Stimulated activated effector memory CD8-positive, alpha-beta T cell treated with anti-CD3 and anti-CD28 coated beads, Interleukin-12 subunit alpha, Interleukin-12 subunit beta, amount 100 ng/mL, for 72 hours (primary cell): ENCODE results near the gene MN1.

ENCODE experiments used
- ATAC-seq: fragments of 150-1000 bp; cut with Tn5 transposase; 2 replicates; pipeline ENCODE4 v1.10.0; 2021
- DNase-seq, 2 donors: peaks; one replicate each; pipeline ENCODE4 v3.0.0; 2021 to 2022; ENCODE audit warnings: low spot score in 2 of 2
- H3K27ac Mint-ChIP-seq: one replicate; pipeline ENCODE4 v1.8.0; 2022; ENCODE audit warnings: mild to moderate bottlenecking, mixed read lengths
- H3K36me3 Mint-ChIP-seq: one replicate; pipeline ENCODE4 v1.8.0; 2022; ENCODE audit warnings: mild to moderate bottlenecking, mixed read lengths
- H3K4me1 Mint-ChIP-seq: one replicate; pipeline ENCODE4 v1.8.0; 2022; ENCODE audit warnings: mixed read lengths
- H3K4me3 Mint-ChIP-seq: one replicate; pipeline ENCODE4 v1.8.0; 2022; ENCODE audit warnings: mild to moderate bottlenecking, mixed read lengths
- H3K9me3 Mint-ChIP-seq: one replicate; pipeline ENCODE4 v1.8.0; 2022; ENCODE audit warnings: mixed read lengths

MN1 gene

GRCh38 chr22:27718186-27719035, 83.1 kb downstream of the MN1 start:
- H3K9me3 Mint-ChIP-seq = no peaks in the 10 kb centered on the region
- no peaks in the 10 kb centered on the region for H3K36me3 Mint-ChIP-seq
- ATAC-seq (no peak), DNase-seq (no peak)
- no peaks in the 10 kb centered on the region for H3K4me1 Mint-ChIP-seq
- no peak overlapping the region for H3K27ac Mint-ChIP-seq
- H3K4me3 Mint-ChIP-seq = no peak overlapping the region

GRCh38 chr22:27717094-27717493, 84.5 kb downstream of the MN1 start:
- no peak overlapping the region for H3K4me3 Mint-ChIP-seq
- H3K36me3 Mint-ChIP-seq = no peaks in the 10 kb centered on the region
- no peak for DNase-seq
- H3K4me1 Mint-ChIP-seq = no peaks in the 10 kb centered on the region
- no peaks in the 10 kb centered on the region for H3K9me3 Mint-ChIP-seq
- no peak overlapping the region for H3K27ac Mint-ChIP-seq
- ATAC-seq = no peak

- no peaks in the 10 kb centered on the region for H3K4me1 Mint-ChIP-seq
- ATAC-seq (no peak), DNase-seq (no peak)
- no peak overlapping the region for H3K27ac Mint-ChIP-seq
- H3K36me3 Mint-ChIP-seq = no peaks in the 10 kb centered on the region
- H3K4me3 Mint-ChIP-seq = no peak overlapping the region
- H3K9me3 Mint-ChIP-seq = no peaks in the 10 kb centered on the region
Observed at GRCh38 chr22:27716074-27716473, 85.5 kb downstream of the MN1 start.

- Mint-ChIP-seq H3K36me3 (no peaks in the 10 kb centered on the region), H3K4me3 (no peak overlapping the region), H3K27ac (no peak overlapping the region), H3K4me1 (peaks cover 7% of the 10 kb centered on the region), H3K9me3 (no peaks in the 10 kb centered on the region)
- ATAC-seq (no peak), DNase-seq (no peak)
Observed at GRCh38 chr22:27715106-27715505, 86.5 kb downstream of the MN1 start.

DNA sequence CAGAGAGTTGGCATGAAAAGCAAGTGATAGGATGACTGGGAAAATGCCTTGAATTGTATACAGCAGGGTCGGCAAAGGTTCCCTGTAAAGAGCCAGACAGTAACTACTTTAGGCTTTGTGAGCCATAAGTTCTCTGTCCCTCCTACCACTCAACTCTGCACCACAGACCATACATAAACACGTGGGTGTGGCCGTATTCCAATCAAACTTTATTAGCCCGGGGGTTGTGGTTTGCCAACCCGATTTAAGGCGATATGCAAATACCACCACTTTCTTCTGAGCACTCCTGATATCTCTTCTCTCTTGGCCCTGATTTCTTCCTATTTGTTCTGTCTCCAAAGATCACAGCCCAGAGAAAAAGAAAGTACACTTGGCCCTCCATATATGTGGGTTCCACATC, 87.5 kb downstream of the MN1 start:
- ATAC-seq = no peak
- Mint-ChIP-seq H3K4me3 (no peak overlapping the region), H3K4me1 (peaks cover 7% of the 10 kb centered on the region), H3K9me3 (no peaks in the 10 kb centered on the region), H3K36me3 (no peaks in the 10 kb centered on the region), H3K27ac (no peak overlapping the region)
- DNase-seq = no peak

DNA sequence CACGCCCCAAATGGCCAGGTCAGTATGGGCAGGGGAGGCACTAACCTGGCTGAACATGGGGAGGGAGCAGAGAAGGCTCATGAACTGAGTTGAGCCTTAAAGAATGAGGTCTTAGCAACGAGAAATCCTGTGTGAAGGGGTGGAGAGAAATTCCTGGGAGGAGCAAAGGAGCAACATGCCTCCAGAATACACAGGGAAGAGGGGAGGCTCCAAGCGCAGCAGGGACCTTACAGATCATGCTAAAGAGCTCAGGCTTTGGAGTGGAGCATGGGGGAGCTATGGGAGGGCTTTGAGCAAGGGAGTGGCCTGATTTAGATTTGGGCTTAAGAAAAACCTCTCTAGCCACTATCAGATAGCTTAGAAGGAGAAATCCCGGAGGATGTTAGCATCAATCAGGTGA, 88.1 kb downstream of the MN1 start:
- ATAC-seq (no peak), DNase-seq (no peak)
- Mint-ChIP-seq H3K36me3 (no peaks in the 10 kb centered on the region), H3K27ac (no peak overlapping the region), H3K4me3 (no peak overlapping the region), H3K9me3 (no peaks in the 10 kb centered on the region), H3K4me1 (peaks cover 7% of the 10 kb centered on the region)

GRCh38 chr22:27711756-27712155, 89.8 kb downstream of the MN1 start:
- H3K9me3 Mint-ChIP-seq = no peaks in the 10 kb centered on the region
- no peak overlapping the region for H3K4me3 Mint-ChIP-seq
- H3K36me3 Mint-ChIP-seq = no peaks in the 10 kb centered on the region
- H3K27ac Mint-ChIP-seq = no peak overlapping the region
- DNase-seq (no peak), ATAC-seq (no peak)
- peaks cover 7% of the 10 kb centered on the region for H3K4me1 Mint-ChIP-seq

GRCh38 chr22:27711012-27711411, 90.5 kb downstream of the MN1 start:
- Mint-ChIP-seq H3K27ac (no peak overlapping the region), H3K4me3 (no peak overlapping the region), H3K4me1 (peaks cover 7% of the 10 kb centered on the region), H3K9me3 (no peaks in the 10 kb centered on the region), H3K36me3 (no peaks in the 10 kb centered on the region)
- DNase-seq = no peak
- no peak for ATAC-seq

- no peaks in the 10 kb centered on the region for H3K36me3 Mint-ChIP-seq
- ATAC-seq (no peak), DNase-seq (no peak)
- H3K9me3 Mint-ChIP-seq = no peaks in the 10 kb centered on the region
- H3K4me1 Mint-ChIP-seq = peaks cover 7% of the 10 kb centered on the region
- no peak overlapping the region for H3K4me3 Mint-ChIP-seq
- H3K27ac Mint-ChIP-seq = no peak overlapping the region
Observed at GRCh38 chr22:27709919-27710675, 91.5 kb downstream of the MN1 start.

- ATAC-seq (no peak), DNase-seq (no peak)
- Mint-ChIP-seq H3K36me3 (no peaks in the 10 kb centered on the region), H3K27ac (no peak overlapping the region), H3K4me3 (no peak overlapping the region), H3K9me3 (no peaks in the 10 kb centered on the region), H3K4me1 (peaks cover 7% of the 10 kb centered on the region)
Observed at GRCh38 chr22:27706489-27706888, 95.1 kb downstream of the MN1 start.

DNA sequence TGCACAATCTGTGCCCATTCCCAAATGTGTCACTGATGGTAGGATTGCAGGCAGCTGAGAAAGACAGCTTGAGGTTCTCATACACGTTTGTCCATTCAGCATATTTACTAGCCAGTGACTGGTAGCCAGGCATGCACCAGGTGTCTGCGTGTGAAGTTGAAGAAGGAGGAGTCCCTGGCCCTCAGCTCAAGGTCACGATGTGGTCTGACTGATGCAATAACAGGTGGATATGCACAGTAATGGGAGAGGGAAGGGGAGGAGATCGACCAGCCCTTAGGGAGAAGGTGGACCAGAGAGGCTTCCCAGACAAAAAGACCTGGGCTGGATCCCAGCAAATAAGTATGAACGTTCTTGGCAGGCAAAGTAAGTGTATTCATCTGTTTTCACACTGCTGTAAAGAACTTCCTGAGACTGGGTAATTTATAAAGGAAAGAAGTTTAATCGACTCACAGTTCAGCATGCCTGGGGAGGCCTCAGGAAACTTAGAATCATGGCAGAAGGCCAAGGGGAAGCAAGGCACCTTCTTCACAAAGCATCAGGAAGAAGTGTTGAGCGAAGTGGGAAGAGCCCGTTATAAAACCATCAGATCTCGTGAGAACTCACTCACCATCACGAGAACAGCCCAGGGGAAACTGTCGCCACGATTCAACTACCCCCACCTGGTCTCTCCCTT, 96.0 kb downstream of the MN1 start:
- no peak for ATAC-seq
- no peak overlapping the region for H3K27ac Mint-ChIP-seq
- no peaks in the 10 kb centered on the region for H3K36me3 Mint-ChIP-seq
- H3K4me3 Mint-ChIP-seq = no peak overlapping the region
- peaks cover 2% of the 10 kb centered on the region for H3K4me1 Mint-ChIP-seq
- no peaks in the 10 kb centered on the region for H3K9me3 Mint-ChIP-seq
- no peak for DNase-seq

GRCh38 chr22:27704581-27704980, 97.0 kb downstream of the MN1 start:
- H3K36me3 Mint-ChIP-seq = no peaks in the 10 kb centered on the region
- H3K9me3 Mint-ChIP-seq = no peaks in the 10 kb centered on the region
- no peaks in the 10 kb centered on the region for H3K4me1 Mint-ChIP-seq
- DNase-seq (no peak), ATAC-seq (no peak)
- H3K27ac Mint-ChIP-seq = no peak overlapping the region
- no peak overlapping the region for H3K4me3 Mint-ChIP-seq

DNA sequence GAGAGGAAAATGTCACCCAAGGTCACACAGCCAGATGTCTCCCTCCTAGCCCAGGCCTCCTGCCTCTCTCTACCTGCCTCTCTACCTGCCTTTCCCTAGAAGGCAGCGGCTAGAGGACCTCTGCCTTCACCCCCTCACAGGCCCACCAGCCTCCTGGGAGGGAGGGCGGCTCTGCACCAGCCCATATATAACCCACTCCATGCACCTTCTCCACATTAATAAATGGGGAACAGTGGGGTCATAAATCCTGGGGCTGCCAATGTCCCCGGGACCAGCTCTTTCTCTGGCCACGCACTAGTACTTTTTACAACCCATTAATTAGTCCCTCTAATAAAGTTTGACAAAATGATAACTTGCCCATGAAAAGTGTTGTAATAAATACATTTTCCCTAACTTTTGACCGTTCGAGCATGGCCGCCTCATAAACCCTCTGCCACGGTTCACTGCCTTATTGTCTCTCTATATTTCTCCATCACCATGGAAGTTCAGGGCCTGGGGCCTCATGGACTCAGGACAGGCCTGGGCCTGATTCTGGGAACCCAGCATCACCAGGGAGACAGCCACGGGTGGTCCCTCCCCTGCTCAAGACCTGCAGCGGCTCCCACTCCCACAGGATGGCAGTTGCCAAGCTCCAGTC, 102.1 kb downstream of the MN1 start:
- no peaks in the 10 kb centered on the region for H3K4me1 Mint-ChIP-seq
- no peak overlapping the region for H3K27ac Mint-ChIP-seq
- no peak overlapping the region for H3K4me3 Mint-ChIP-seq
- H3K36me3 Mint-ChIP-seq = no peaks in the 10 kb centered on the region
- DNase-seq (no peak), ATAC-seq (no peak)
- H3K9me3 Mint-ChIP-seq = peaks cover 4% of the 10 kb centered on the region

- no peak overlapping the region for H3K27ac Mint-ChIP-seq
- peaks cover 4% of the 10 kb centered on the region for H3K9me3 Mint-ChIP-seq
- no peak for DNase-seq
- no peak overlapping the region for H3K4me3 Mint-ChIP-seq
- ATAC-seq = no peak
- H3K4me1 Mint-ChIP-seq = no peaks in the 10 kb centered on the region
- H3K36me3 Mint-ChIP-seq = no peaks in the 10 kb centered on the region
Observed at GRCh38 chr22:27698813-27699212, 102.7 kb downstream of the MN1 start.
